Right atrium auricular region (tissue), 2 donors: ENCODE measurements around the gene GAP43. TPM values are rescaled to one million over a fixed set of nuclear protein-coding genes. Genes with fewer than 3 reads are reported as not detected.
A peak's percentile ranks its signal among the peaks of the same experiment; 100 is the strongest.

Experiments
- DNase-seq: peaks from one replicate; pipeline ENCODE4 v3.0.0-alpha.2; 2019; ENCODE audit warnings: low spot score
- H3K27ac ChIP-seq, 2 donors: fragments of 200-600 bp; sonication (generic); 1 replicate in 1 of 2; 2 replicates in 1 of 2; pipeline ENCODE4 v1.5.1; 2016 to 2019
- H3K27me3 ChIP-seq, 2 donors: fragments of 200-600 bp; sonication (generic); one replicate each; pipeline versions ENCODE4 v1.5.1 to v1.6.0; 2017 to 2019
- H3K36me3 ChIP-seq: fragments of 200-600 bp; sonication (generic); one replicate; pipeline ENCODE4 v1.5.1; 2016
- H3K4me1 ChIP-seq, 2 donors: fragments of 200-600 bp; sonication (generic); one replicate each; pipeline versions ENCODE4 v1.5.1 to v1.6.0; 2017 to 2019
- H3K4me3 ChIP-seq, 2 donors: fragments of 200-600 bp; sonication (generic); 1 replicate in 1 of 2; 2 replicates in 1 of 2; pipeline ENCODE4 v1.5.1; 2017 to 2019; ENCODE audit warnings: mild to moderate bottlenecking in 1 of 2, moderate library complexity in 1 of 2
- H3K9me3 ChIP-seq, 2 donors: fragments of 200-600 bp; sonication (generic); one replicate each; pipeline ENCODE4 v1.5.1; 2019
- CTCF ChIP-seq, 2 donors: fragments of 200-600 bp; sonication (generic); IDR thresholded peaks; one replicate each; pipeline ENCODE4 v1.5.1; 2019; ENCODE audit warnings: antibody characterized with exemption in 2 of 2
- total RNA-seq, 2 donors: library from RNA; depleted of rRNA; stranded (reverse); fragments of >200 nt; gene quantifications; one replicate each; pipeline ENCODE4 v1.1.0, GENCODE V29; 2016

GAP43 gene
- total RNA-seq, 2 donors from 2014 or later = 0.47 to 1.7 TPM

- H3K9me3 ChIP-seq = no peaks in the 10 kb centered on the region
- H3K27ac ChIP-seq = peak overlapping the region in 1 of 2 donors; percentile 70
- H3K36me3 ChIP-seq = no peaks in the 10 kb centered on the region
- no peak for TF ChIP-seq CTCF (IDR thresholded peaks at IDR 0.05)
- no peak overlapping the region for H3K4me3 ChIP-seq
- no peak for DNase-seq
- no peaks in the 10 kb centered on the region for H3K27me3 ChIP-seq
- H3K4me1 ChIP-seq = peaks cover 0 to 20% of the 10 kb centered on the region in 2 donors
These were observed 42.8 kb downstream of the GAP43 start for GRCh38 chr3:115666081-115666480.

- Histone ChIP-seq H3K4me3 (no peak overlapping the region), H3K27ac (peak overlapping the region; percentile 18 to 70), H3K27me3 (no peaks in the 10 kb centered on the region), H3K9me3 (no peaks in the 10 kb centered on the region), H3K36me3 (no peaks in the 10 kb centered on the region), H3K4me1 (peaks cover 0 to 19% of the 10 kb centered on the region in 2 donors)
- peak in 1 of 2 donors; percentile 15 for TF ChIP-seq CTCF (IDR thresholded peaks at IDR 0.05)
- no peak for DNase-seq
These were observed 43.8 kb downstream of the GAP43 start for GRCh38 chr3:115666920-115667737.

- Histone ChIP-seq H3K4me3 (no peak overlapping the region), H3K27me3 (no peaks in the 10 kb centered on the region), H3K36me3 (no peaks in the 10 kb centered on the region), H3K9me3 (no peaks in the 10 kb centered on the region), H3K27ac (peak overlapping the region; percentile 18 to 70), H3K4me1 (peaks cover 0 to 19% of the 10 kb centered on the region in 2 donors)
- DNase-seq = no peak
- TF ChIP-seq CTCF (IDR thresholded peaks at IDR 0.05) = no peak
These were observed 44.4 kb downstream of the GAP43 start for GRCh38 chr3:115667738-115668065.

GRCh38 chr3:115670911-115671310 is 47.6 kb downstream of the GAP43 start:
- TF ChIP-seq CTCF (IDR thresholded peaks at IDR 0.05) = no peak
- Histone ChIP-seq H3K27ac (no peak overlapping the region), H3K4me1 (peaks cover 0 to 19% of the 10 kb centered on the region in 2 donors), H3K36me3 (no peaks in the 10 kb centered on the region), H3K27me3 (no peaks in the 10 kb centered on the region), H3K4me3 (no peak overlapping the region), H3K9me3 (no peaks in the 10 kb centered on the region)
- no peak for DNase-seq

GRCh38 chr3:115671761-115672455 is 48.6 kb downstream of the GAP43 start:
- no peak overlapping the region for H3K4me3 ChIP-seq
- no peaks in the 10 kb centered on the region for H3K36me3 ChIP-seq
- no peak for TF ChIP-seq CTCF (IDR thresholded peaks at IDR 0.05)
- no peak for DNase-seq
- H3K27ac ChIP-seq = no peak overlapping the region
- H3K27me3 ChIP-seq = no peaks in the 10 kb centered on the region
- H3K4me1 ChIP-seq = peaks cover 0 to 9% of the 10 kb centered on the region in 2 donors
- no peaks in the 10 kb centered on the region for H3K9me3 ChIP-seq
